ENCODE data around the gene CES4A. TPM values are rescaled to one million over a fixed set of nuclear protein-coding genes. Genes with fewer than 3 reads are reported as not detected.
"Not testable (repeated sequence)": the region's sequence is repeated elsewhere in the genome, so short reads cannot be mapped to it uniquely, and the experiment has no call there.

Gene CES4A
- total RNA-seq, 1 donor from 2014 or later = 0.11 TPM

DNA sequence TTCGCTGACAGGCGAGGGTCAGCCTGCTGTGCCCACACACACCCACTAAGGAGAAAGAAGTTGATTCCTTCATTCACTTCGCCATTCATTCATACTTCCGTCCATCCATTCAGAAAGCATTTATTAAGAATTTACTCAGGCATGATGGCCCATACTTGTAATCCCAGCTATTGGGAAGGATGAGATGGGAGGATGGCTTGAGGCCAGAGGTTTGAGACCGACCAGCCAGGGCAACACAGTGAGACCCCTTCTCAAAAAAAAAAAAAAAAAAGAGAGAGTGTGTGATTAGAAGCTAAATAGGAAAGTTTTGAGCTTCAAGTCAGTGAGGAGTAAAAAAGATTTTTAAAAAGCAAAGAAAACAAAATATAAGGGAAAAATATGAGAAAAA lies 44.3 kb upstream of the CES4A start:
- Histone ChIP-seq H3K9me3 (no peaks in the 10 kb centered on the region), H3K27me3 (no peaks in the 10 kb centered on the region), H3K4me1 (peaks cover 0 to 11% of the 10 kb centered on the region in 2 donors), H3K27ac (no peak overlapping the region), H3K4me3 (no peak overlapping the region), H3K36me3 (peaks cover 47 to 49% of the 10 kb centered on the region in 2 donors)
- no peak for DNase-seq (ENCODE audit: low spot score in 2 of 2)
- intact Hi-C loops (cut with DNase I) = no loop called here
- TF ChIP-seq, protein P1, sequence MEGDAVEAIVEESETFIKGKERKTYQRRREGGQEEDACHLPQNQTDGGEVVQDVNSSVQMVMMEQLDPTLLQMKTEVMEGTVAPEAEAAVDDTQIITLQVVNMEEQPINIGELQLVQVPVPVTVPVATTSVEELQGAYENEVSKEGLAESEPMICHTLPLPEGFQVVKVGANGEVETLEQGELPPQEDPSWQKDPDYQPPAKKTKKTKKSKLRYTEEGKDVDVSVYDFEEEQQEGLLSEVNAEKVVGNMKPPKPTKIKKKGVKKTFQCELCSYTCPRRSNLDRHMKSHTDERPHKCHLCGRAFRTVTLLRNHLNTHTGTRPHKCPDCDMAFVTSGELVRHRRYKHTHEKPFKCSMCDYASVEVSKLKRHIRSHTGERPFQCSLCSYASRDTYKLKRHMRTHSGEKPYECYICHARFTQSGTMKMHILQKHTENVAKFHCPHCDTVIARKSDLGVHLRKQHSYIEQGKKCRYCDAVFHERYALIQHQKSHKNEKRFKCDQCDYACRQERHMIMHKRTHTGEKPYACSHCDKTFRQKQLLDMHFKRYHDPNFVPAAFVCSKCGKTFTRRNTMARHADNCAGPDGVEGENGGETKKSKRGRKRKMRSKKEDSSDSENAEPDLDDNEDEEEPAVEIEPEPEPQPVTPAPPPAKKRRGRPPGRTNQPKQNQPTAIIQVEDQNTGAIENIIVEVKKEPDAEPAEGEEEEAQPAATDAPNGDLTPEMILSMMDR (IDR thresholded peaks at IDR 0.05) = no peak

DNA sequence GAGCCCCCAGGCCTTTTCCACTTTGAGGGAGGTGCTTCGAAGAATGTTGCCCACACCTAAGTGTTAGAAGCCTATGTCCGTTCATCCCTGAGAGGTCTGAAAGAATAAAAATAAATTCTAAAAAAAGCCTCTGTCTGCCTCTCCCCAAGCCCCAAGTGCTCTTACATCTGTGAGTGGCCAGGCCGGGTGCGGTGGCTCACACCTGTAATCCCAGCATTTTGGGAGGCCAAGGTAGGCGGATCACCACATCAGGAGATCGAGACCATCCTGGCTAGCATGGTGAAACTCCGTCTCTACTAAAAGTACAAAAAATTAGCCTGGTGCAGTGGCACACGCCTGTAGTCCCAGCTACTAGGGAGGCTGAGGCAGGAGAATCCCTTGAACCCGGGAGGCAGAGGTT lies 43.4 kb upstream of the CES4A start:
- H3K27ac ChIP-seq, H3K4me3 ChIP-seq: not testable (repeated sequence)

DNA sequence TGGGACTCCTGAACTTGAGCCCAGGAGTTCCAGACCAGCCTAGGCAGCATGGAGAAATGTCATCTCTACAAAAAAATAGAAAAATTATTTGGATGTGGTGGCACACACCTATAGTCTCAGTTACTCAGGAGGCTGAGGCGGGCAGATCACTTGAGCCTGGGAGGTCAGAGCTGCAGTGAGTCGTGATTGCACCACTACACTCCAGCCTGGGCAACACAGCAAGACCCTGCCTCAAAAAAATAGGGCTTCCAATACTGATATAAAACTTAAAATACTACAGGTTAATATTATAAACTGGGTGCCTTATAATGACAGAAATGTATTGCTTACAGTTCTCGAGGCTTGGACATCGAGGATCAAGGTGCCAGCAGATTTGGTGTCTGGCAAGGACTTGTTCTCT lies 42.5 kb upstream of the CES4A start:
- TF ChIP-seq, protein P1 (IDR thresholded peaks at IDR 0.05) = no peak
- no peak for DNase-seq (ENCODE audit: low spot score in 2 of 2)
- intact Hi-C loops (cut with DNase I) = loop anchor here (2.0 kb wide), 1 partner anchor 51 kb away; no protein-coding TSS in a partner anchor
- Histone ChIP-seq H3K27ac (no peak overlapping the region), H3K4me3 (no peak overlapping the region), H3K27me3 (no peaks in the 10 kb centered on the region), H3K36me3 (peaks cover 30% of the 10 kb centered on the region in 2 donors), H3K4me1 (peaks cover 0 to 12% of the 10 kb centered on the region in 2 donors), H3K9me3 (no peaks in the 10 kb centered on the region)

More for the DNA sequence above, 43.4 kb upstream of the CES4A start:
- Histone ChIP-seq H3K36me3 (peaks cover 39 to 40% of the 10 kb centered on the region in 2 donors), H3K4me1 (peaks cover 0 to 12% of the 10 kb centered on the region in 2 donors)
- intact Hi-C loops (cut with DNase I); H3K9me3 ChIP-seq; DNase-seq (ENCODE audit: low spot score in 2 of 2); H3K27me3 ChIP-seq: not testable (repeated sequence)

DNA sequence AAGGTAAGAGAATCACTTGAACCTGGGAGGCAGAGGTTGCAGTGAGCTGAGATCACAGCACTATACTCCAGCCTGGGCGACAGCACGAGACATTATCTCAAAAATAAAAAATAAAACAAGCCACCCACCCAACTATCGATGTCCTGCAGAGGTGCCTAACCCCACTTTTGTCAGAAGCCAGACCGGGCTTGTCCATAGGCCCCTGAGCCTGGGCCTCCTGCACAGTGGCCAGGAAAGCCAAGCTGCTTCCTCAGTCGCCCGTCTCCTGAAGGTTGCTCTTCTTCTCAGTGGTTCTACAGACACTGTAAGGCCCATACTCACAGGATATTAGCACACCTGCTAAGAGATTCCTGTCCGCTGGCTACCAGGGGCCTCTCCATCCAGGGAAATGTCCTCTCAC lies 41.8 kb upstream of the CES4A start:
- intact Hi-C loops (cut with DNase I) = loop anchor here (2.0 kb wide), 1 partner anchor 52 kb away; no protein-coding TSS in a partner anchor
- no peak overlapping the region for H3K4me3 ChIP-seq
- DNase-seq (ENCODE audit: low spot score in 2 of 2) = no peak
- TF ChIP-seq, protein P1 (IDR thresholded peaks at IDR 0.05) = no peak
- H3K36me3 ChIP-seq = peaks cover 24% of the 10 kb centered on the region in 2 donors
- H3K27me3 ChIP-seq = no peaks in the 10 kb centered on the region
- peaks cover 0 to 12% of the 10 kb centered on the region in 2 donors for H3K4me1 ChIP-seq
- no peak overlapping the region for H3K27ac ChIP-seq
- H3K9me3 ChIP-seq = no peaks in the 10 kb centered on the region

DNA sequence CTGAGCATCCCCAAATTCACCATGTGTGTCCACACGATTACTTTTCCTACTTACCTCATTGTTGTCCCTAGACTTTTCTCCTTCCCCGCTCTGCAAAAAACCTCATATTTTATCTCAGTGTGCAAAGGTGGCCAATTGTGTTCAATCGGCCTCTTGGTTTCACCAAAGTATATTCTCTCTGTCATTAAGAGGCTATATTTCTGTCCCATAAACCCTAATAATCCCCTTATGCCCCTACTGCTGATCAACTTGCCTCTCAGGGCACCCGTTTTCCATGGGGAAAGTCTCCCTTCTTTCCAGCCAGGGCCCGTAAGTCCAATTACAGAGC lies 41.5 kb upstream of the CES4A start:
- intact Hi-C loops (cut with DNase I) = loop anchor here (2.0 kb wide), 1 partner anchor 52 kb away; no protein-coding TSS in a partner anchor
- H3K27ac ChIP-seq = no peak overlapping the region

DNA sequence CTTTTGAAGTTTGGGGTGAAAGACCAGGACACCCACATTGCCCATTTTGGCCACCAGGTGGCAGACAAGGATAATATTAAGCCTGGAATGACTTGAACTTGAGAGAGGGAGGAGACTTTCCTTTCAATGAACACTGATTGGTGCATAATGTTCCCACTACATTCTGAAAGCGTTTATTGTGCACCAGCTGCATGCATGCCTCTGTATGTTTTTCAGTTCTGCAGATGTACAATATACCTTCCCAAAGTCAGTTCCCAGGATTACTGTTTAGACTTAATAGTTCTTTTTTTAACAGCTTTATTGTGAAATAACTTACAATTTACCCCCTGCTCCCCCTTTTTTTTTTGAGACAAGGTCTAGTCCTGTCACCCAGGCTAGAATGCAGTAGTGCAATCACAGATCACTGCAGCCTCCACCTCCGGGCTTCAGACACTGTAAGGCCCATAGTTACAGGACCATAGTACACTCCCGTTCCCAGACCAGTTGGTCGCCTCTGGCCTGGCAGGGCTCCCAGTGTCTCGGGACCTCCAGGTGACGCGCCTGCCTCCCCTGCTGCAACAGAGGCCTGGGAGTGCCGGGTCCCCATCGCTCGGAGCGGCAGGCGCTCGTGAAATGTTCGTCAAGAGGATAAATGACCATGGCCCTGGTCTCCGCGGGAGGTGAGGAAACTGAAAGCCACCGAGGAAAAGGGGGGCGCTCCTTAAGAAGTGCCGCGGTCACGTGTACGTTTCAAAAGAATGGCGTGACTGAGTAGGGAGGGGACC lies 40.9 kb upstream of the CES4A start:
- H3K27me3 ChIP-seq = no peaks in the 10 kb centered on the region
- no peaks in the 10 kb centered on the region for H3K9me3 ChIP-seq
- peak in 1 of 2 donors; percentile 93 for DNase-seq (ENCODE audit: low spot score in 2 of 2)
- H3K27ac ChIP-seq = no peak overlapping the region
- TF ChIP-seq, protein P1 (IDR thresholded peaks at IDR 0.05) = peak; percentile 78 to 84 (median 82)
- H3K4me1 ChIP-seq = peaks cover 0 to 12% of the 10 kb centered on the region in 2 donors
- intact Hi-C loops (cut with DNase I) = loop anchor here (2.0 kb wide), 1 partner anchor 53 kb away; no protein-coding TSS in a partner anchor
- H3K4me3 ChIP-seq = peak overlapping the region; percentile 56 to 64
- peaks cover 14 to 15% of the 10 kb centered on the region in 2 donors for H3K36me3 ChIP-seq

More for the DNA sequence above, 41.5 kb upstream of the CES4A start:
- TF ChIP-seq, protein P1 (IDR thresholded peaks at IDR 0.05) = no peak
- Histone ChIP-seq H3K4me3 (no peak overlapping the region), H3K9me3 (no peaks in the 10 kb centered on the region), H3K27me3 (no peaks in the 10 kb centered on the region), H3K4me1 (peaks cover 0 to 12% of the 10 kb centered on the region in 2 donors), H3K36me3 (peaks cover 20% of the 10 kb centered on the region in 2 donors)
- no peak for DNase-seq (ENCODE audit: low spot score in 2 of 2)

Data from ascending aorta (tissue), 2 donors.